Adrenal gland (tissue), 12 donors: ENCODE data around the gene KLHL29. TPM values are rescaled to one million over a fixed set of nuclear protein-coding genes. Genes with fewer than 3 reads are reported as not detected.

ENCODE experiments used
- DNase-seq, 7 donors: peaks; one replicate each; pipeline ENCODE4 v3.0.0-alpha.2; 2019 to 2020
- H3K27ac ChIP-seq, 5 donors: fragments of 200-600 bp; sonication (generic) in 4 of 5; 1 replicate in 3 of 5; 2 replicates in 2 of 5; pipeline versions ENCODE4 v1.5.1 to v1.8.0; 2016 to 2020; ENCODE audit warnings: mild to moderate bottlenecking in 1 of 5
- H3K27me3 ChIP-seq: fragments of 200-600 bp; 2 replicates; pipeline ENCODE4 v1.8.0; 2021
- H3K36me3 ChIP-seq, 2 donors: fragments of 200-600 bp; replicated peaks in 1 of 2; 1 replicate in 1 of 2; 2 replicates in 1 of 2; pipeline versions ENCODE4 v1.5.1 to v1.8.0; 2018 to 2022
- H3K4me1 ChIP-seq, 2 donors: fragments of 200-600 bp; replicated peaks in 1 of 2; 1 replicate in 1 of 2; 2 replicates in 1 of 2; pipeline versions ENCODE4 v1.5.1 to v1.8.0; 2018 to 2021
- H3K4me3 ChIP-seq, 4 donors: fragments of 200-600 bp; sonication (generic) in 3 of 4; one replicate each; pipeline ENCODE4 v1.5.1; 2016 to 2018
- H3K9me3 ChIP-seq, 3 donors: fragments of 200-600 bp; sonication (generic) in 1 of 3; replicated peaks in 1 of 3; 1 replicate in 2 of 3; 2 replicates in 1 of 3; pipeline versions ENCODE4 v1.5.1 to v1.8.0; 2016 to 2021
- POLR2A ChIP-seq, 2 donors: fragments of 450-650 bp; IDR thresholded peaks; one replicate each; pipeline ENCODE4 v1.6.1; 2017; ENCODE audit warnings: antibody characterized with exemption in 2 of 2, mild to moderate bottlenecking in 2 of 2, moderate library complexity in 1 of 2
- WGBS, 4 donors: extraction: QIAGEN DNeasy Blood & Tissue Kit in 2 of 4; methylation state at CpG; one replicate each; pipeline versions ENCODE4 v1.1.5 to v1.1.7; 2013 to 2017; 5-methylcytosine and 5-hydroxymethylcytosine counted together
- intact Hi-C, 2 donors: fragments of 100-400 bp; cut with DNase I; formaldehyde crosslinking; loops; one replicate each; pipeline versions ENCODE4 v1.14.1 to v1.15.0; 2022 to 2023
- polyA plus RNA-seq, 3 donors: library from polyadenylated mRNA; stranded (reverse); fragments of 200-250 nt in 2 of 3; fragments of 350-450 nt in 1 of 3; fragmentation: Illumina TruSeq in 1 of 3; extraction: RNeasy Lipid Tissue Mini Kit (QIAGEN cat#74804) in 1 of 3; gene quantifications; one replicate each; pipeline ENCODE4 v1.2.3, GENCODE V29; 2013 to 2014
- total RNA-seq, 9 donors: library from RNA; depleted of rRNA in 4 of 9; stranded (reverse); fragments of >200 nt in 4 of 9; fragments of 120-200 nt in 1 of 9; fragmentation: NEBNext Ultra II Directional in 1 of 9; extraction: Animal tissue kit (Norgen Biotek cat#: 25700) in 1 of 9; gene quantifications; one replicate each; pipeline versions ENCODE4 v1.1.0 to v1.2.4, GENCODE V29; 2013 to 2023
- TF ChIP-seq, protein P1 (sequence below), 6 experiments: fragments of 450-650 bp in 4 of 6; fragments of 200-600 bp in 2 of 6; sonication (generic) in 1 of 6; IDR thresholded peaks; 1 replicate in 5 of 6; 2 replicates in 1 of 6; pipeline versions ENCODE4 v1.5.1 to v1.8.0; 2016 to 2021; ENCODE audit warnings: antibody characterized with exemption in 6 of 6, mild to moderate bottlenecking in 2 of 6, moderate library complexity in 1 of 6
- donor health status: healthy with polysubstance abuse.
- donor health status: Bipolar disorder and iron deficiency.
- donor health status: DM: yes; HTN: yes; CAD: no.
- donor health status: DM: no; HTN: no; CAD: no.
- donor health status: DM: no; HTN: no; CAD: no.
- donor health status: DM: yes; HTN: yes; CAD: no.

The KLHL29 gene
- total and polyA plus RNA-seq, 12 donors, result 1.9 to 24.5 (median 15.7) TPM

DNA sequence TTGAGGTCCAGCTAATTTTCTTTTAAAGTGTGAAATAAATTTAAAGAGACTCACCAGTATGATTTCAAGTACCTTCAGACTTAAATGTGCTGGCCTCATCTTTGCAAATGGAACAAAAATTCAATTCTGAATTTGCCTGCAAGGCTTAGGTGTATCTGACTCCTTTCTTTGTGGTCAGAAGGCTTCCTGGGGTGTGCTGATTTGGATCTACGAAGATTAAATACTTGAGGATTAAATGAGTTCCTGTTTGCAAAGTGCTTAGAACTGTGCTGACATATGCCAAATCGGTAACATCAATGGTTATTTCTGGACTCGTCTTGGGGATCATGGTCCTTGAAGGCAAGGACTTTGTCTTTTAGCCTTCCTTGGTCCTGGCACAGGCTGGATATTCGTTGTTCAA lies 9.7 kb downstream of the KLHL29 start:
- Histone ChIP-seq H3K4me3 (no peak overlapping the region), H3K36me3 (no peaks in the 10 kb centered on the region), H3K27ac (no peak overlapping the region), H3K27me3 (no peaks in the 10 kb centered on the region), H3K9me3 (no peaks in the 10 kb centered on the region), H3K4me1 (peaks cover 0 to 7% of the 10 kb centered on the region in 2 donors)
- DNase-seq, result no peak
- TF ChIP-seq, protein P1, sequence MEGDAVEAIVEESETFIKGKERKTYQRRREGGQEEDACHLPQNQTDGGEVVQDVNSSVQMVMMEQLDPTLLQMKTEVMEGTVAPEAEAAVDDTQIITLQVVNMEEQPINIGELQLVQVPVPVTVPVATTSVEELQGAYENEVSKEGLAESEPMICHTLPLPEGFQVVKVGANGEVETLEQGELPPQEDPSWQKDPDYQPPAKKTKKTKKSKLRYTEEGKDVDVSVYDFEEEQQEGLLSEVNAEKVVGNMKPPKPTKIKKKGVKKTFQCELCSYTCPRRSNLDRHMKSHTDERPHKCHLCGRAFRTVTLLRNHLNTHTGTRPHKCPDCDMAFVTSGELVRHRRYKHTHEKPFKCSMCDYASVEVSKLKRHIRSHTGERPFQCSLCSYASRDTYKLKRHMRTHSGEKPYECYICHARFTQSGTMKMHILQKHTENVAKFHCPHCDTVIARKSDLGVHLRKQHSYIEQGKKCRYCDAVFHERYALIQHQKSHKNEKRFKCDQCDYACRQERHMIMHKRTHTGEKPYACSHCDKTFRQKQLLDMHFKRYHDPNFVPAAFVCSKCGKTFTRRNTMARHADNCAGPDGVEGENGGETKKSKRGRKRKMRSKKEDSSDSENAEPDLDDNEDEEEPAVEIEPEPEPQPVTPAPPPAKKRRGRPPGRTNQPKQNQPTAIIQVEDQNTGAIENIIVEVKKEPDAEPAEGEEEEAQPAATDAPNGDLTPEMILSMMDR (IDR thresholded peaks at IDR 0.05), result no peak
- no peak for TF ChIP-seq POLR2A (IDR thresholded peaks at IDR 0.05)
- intact Hi-C loops, result no loop called here
- 25 to 38% (median 34%) methylated on average over 4 of the region's 4 CpGs for WGBS, 4 donors

DNA sequence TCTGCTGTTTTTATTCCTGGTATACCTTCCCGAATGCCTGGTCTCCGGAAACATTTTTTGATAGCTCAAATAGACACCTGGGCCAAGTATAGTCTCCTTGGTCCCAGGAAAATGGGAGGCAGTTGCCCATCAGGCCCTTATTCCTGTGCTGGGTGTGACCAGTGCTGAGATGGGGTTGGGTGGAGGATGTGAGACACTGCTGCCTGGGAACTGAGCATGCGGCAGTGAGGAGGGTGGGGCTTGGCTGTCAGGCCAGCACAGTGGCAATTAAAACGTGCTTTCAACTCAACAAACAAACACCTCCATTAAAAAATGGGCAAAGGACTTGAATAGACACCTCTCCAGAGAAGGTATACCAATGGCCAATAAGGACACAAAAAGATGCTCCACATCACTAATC lies 12.5 kb downstream of the KLHL29 start:
- Histone ChIP-seq H3K4me3 (no peak overlapping the region), H3K27ac (no peak overlapping the region), H3K9me3 (no peaks in the 10 kb centered on the region), H3K36me3 (no peaks in the 10 kb centered on the region), H3K4me1 (no peaks in the 10 kb centered on the region), H3K27me3 (no peaks in the 10 kb centered on the region)
- 84 to 95% (median 86%) methylated on average over 4 of the region's 4 CpGs for WGBS, 4 donors
- intact Hi-C loops, result no loop called here
- peak in 1 of 7 donors; percentile 30 for DNase-seq
- TF ChIP-seq, protein P1 (IDR thresholded peaks at IDR 0.05), result no peak
- TF ChIP-seq POLR2A (IDR thresholded peaks at IDR 0.05), result no peak

DNA sequence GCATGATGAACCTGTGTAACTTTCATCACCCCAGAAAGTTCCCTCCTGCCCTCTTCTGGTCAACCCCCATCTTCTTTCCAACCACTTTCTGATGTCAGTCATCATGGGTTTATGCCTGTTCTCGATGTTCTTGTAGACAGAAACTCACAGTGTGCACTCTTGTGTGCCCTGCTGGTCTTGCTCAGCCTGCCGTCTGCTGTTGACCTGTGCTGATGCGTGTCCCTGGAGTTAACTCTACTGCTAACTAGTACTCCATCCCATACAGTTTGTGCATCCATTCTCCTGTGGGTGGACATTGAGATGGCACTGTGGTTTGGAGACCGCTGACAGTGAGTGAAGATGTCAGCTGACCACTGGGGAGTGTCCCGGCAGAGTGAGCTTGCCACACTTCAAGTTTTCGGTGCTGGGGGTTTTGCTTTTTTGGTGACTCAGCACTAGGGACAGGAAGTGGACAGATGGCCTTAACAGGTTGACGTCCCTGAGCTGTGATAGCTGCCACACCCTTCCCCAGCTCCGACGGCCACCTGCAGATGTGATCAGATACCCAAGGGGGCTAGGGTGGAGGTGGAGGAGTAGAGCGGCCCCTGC lies 14.8 kb downstream of the KLHL29 start:
- Histone ChIP-seq H3K27ac (no peak overlapping the region), H3K4me1 (peaks cover 0 to 11% of the 10 kb centered on the region in 2 donors), H3K9me3 (no peaks in the 10 kb centered on the region), H3K36me3 (no peaks in the 10 kb centered on the region), H3K27me3 (no peaks in the 10 kb centered on the region), H3K4me3 (no peak overlapping the region)
- intact Hi-C loops, result no loop called here
- DNase-seq, result peak in 1 of 7 donors; percentile 44
- no peak for TF ChIP-seq POLR2A (IDR thresholded peaks at IDR 0.05)
- TF ChIP-seq, protein P1 (IDR thresholded peaks at IDR 0.05), result no peak
- WGBS, 4 donors, result 85 to 88% (median 86%) methylated on average over 4 to 10 of the region's 10 CpGs

DNA sequence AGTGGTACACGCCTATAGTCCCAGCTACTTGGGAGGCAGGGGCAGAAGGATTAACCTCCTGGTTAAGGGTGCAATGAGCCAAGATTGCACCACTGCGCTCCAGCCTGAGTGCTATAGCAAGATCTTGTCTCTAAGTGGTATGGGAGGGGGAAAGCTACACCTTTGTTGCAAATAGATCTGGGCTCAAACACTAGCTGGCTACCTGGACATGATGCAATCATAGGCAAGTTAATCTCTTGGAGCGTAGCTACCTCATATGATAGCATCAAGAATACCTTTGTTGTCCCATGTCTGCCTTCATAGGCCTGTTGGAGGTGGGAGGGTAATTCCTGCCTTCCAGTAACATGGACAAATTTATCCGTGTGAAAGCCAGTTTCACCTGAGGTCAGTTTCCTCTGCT lies 15.7 kb downstream of the KLHL29 start:
- TF ChIP-seq, protein P1 (IDR thresholded peaks at IDR 0.05), result no peak
- TF ChIP-seq POLR2A (IDR thresholded peaks at IDR 0.05), result no peak
- no peak for DNase-seq
- Histone ChIP-seq H3K9me3 (no peaks in the 10 kb centered on the region), H3K4me3 (no peak overlapping the region), H3K4me1 (peaks cover 0 to 14% of the 10 kb centered on the region in 2 donors), H3K36me3 (no peaks in the 10 kb centered on the region), H3K27ac (no peak overlapping the region), H3K27me3 (no peaks in the 10 kb centered on the region)
- WGBS, 4 donors, result 94 to 95% (median 95%) methylated on average over 4 of the region's 4 CpGs
- intact Hi-C loops, result no loop called here
